ENCODE results near the gene STX7.

DNA sequence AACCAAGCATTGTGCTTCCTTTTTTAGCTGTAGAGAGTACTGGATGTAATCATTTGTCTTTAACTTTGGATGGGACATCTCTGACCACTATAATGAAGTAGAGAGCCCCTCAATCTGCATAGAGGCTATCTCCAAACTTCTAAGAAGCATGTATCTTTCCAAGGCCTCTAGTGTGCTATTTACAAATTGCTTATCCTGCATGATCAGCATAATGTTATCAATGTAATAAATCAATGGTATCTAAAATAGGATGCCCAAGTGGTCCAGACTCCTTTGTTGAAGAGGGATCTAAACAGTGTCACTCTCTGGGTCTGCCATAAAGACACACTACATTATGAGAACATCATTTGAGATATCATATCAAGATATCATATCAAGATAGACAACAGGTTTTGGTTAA lies 31.9 kb upstream of the STX7 start:
- TF ChIP-seq, protein P1, sequence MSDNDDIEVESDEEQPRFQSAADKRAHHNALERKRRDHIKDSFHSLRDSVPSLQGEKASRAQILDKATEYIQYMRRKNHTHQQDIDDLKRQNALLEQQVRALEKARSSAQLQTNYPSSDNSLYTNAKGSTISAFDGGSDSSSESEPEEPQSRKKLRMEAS (CRISPR knock-in tag; IDR thresholded peaks at IDR 0.05) = no peak
- TF ChIP-seq NR1H2 (CRISPR knock-in tag; IDR thresholded peaks at IDR 0.05) = no peak
- TF ChIP-seq CTCF (IDR thresholded peaks at IDR 0.05) = no peak
- no peak for TF ChIP-seq ZNF512 (CRISPR knock-in tag; IDR thresholded peaks at IDR 0.05; ENCODE audit: borderline replicate concordance)
- TF ChIP-seq ZNF423 (CRISPR knock-in tag; IDR thresholded peaks at IDR 0.05) = no peak
- no peak for TF ChIP-seq CDX4 (CRISPR knock-in tag; IDR thresholded peaks at IDR 0.05; ENCODE audit: borderline replicate concordance)
- TF ChIP-seq SP1 (CRISPR knock-in tag; conservative IDR thresholded peaks at IDR 0.05) = no peak
- TF ChIP-seq, protein P2, sequence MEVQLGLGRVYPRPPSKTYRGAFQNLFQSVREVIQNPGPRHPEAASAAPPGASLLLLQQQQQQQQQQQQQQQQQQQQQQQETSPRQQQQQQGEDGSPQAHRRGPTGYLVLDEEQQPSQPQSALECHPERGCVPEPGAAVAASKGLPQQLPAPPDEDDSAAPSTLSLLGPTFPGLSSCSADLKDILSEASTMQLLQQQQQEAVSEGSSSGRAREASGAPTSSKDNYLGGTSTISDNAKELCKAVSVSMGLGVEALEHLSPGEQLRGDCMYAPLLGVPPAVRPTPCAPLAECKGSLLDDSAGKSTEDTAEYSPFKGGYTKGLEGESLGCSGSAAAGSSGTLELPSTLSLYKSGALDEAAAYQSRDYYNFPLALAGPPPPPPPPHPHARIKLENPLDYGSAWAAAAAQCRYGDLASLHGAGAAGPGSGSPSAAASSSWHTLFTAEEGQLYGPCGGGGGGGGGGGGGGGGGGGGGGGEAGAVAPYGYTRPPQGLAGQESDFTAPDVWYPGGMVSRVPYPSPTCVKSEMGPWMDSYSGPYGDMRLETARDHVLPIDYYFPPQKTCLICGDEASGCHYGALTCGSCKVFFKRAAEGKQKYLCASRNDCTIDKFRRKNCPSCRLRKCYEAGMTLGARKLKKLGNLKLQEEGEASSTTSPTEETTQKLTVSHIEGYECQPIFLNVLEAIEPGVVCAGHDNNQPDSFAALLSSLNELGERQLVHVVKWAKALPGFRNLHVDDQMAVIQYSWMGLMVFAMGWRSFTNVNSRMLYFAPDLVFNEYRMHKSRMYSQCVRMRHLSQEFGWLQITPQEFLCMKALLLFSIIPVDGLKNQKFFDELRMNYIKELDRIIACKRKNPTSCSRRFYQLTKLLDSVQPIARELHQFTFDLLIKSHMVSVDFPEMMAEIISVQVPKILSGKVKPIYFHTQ (CRISPR knock-in tag; IDR thresholded peaks at IDR 0.05) = no peak
- TF ChIP-seq, protein P3, sequence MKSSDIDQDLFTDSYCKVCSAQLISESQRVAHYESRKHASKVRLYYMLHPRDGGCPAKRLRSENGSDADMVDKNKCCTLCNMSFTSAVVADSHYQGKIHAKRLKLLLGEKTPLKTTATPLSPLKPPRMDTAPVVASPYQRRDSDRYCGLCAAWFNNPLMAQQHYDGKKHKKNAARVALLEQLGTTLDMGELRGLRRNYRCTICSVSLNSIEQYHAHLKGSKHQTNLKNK (CRISPR knock-in tag; IDR thresholded peaks at IDR 0.05) = no peak
- TF ChIP-seq ATF1 (CRISPR knock-in tag; IDR thresholded peaks at IDR 0.05) = no peak
- no peak for TF ChIP-seq CREB1 (CRISPR knock-in tag; IDR thresholded peaks at IDR 0.05)
- TF ChIP-seq, protein P4, sequence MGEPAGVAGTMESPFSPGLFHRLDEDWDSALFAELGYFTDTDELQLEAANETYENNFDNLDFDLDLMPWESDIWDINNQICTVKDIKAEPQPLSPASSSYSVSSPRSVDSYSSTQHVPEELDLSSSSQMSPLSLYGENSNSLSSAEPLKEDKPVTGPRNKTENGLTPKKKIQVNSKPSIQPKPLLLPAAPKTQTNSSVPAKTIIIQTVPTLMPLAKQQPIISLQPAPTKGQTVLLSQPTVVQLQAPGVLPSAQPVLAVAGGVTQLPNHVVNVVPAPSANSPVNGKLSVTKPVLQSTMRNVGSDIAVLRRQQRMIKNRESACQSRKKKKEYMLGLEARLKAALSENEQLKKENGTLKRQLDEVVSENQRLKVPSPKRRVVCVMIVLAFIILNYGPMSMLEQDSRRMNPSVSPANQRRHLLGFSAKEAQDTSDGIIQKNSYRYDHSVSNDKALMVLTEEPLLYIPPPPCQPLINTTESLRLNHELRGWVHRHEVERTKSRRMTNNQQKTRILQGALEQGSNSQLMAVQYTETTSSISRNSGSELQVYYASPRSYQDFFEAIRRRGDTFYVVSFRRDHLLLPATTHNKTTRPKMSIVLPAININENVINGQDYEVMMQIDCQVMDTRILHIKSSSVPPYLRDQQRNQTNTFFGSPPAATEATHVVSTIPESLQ (CRISPR knock-in tag; IDR thresholded peaks at IDR 0.05) = no peak

All from WTC11 (cell line).